Esophagus muscularis mucosa (tissue), 4 donors: ENCODE data around the gene PHLDA3. TPM values are rescaled to one million over a fixed set of nuclear protein-coding genes. Genes with fewer than 3 reads are reported as not detected.
A peak's percentile ranks its signal among the peaks of the same experiment; 100 is the strongest.

Experiments used
- DNase-seq: peaks from one replicate; pipeline ENCODE4 v3.0.0-alpha.2; 2017; ENCODE audit errors: extremely low spot score
- H3K27ac ChIP-seq, 4 donors: fragments of 200-600 bp; sonication (generic); replicated peaks in 1 of 4; 1 replicate in 3 of 4; 2 replicates in 1 of 4; pipeline ENCODE4 v1.5.1; 2016 to 2019; ENCODE audit warnings: mild to moderate bottlenecking in 1 of 4
- H3K27me3 ChIP-seq, 4 donors: fragments of 200-600 bp; sonication (generic); one replicate each; pipeline versions ENCODE4 v1.5.1 to v1.6.0; 2016 to 2019
- H3K36me3 ChIP-seq, 4 donors: fragments of 200-600 bp; sonication (generic); one replicate each; pipeline ENCODE4 v1.5.1; 2016 to 2019
- H3K4me1 ChIP-seq, 4 donors: fragments of 200-600 bp; sonication (generic); one replicate each; pipeline ENCODE4 v1.5.1; 2016 to 2019
- H3K4me3 ChIP-seq, 4 donors: fragments of 200-600 bp; sonication (generic); 1 replicate in 2 of 4; 2 replicates in 2 of 4; pipeline ENCODE4 v1.5.1; 2016 to 2019; ENCODE audit warnings: mild to moderate bottlenecking in 4 of 4, moderate library complexity in 1 of 4
- H3K9me3 ChIP-seq, 4 donors: fragments of 200-600 bp; sonication (generic); 1 replicate in 3 of 4; 2 replicates in 1 of 4; pipeline ENCODE4 v1.5.1; 2016 to 2019
- EP300 ChIP-seq: sonication (generic); formaldehyde crosslinking; IDR thresholded peaks from one replicate; pipeline ENCODE4 v1.6.1; 2017; ENCODE audit warnings: antibody characterized with exemption
- POLR2A ChIP-seq: fragments of 450-650 bp; IDR thresholded peaks from one replicate; pipeline ENCODE4 v1.6.1; 2017; ENCODE audit warnings: antibody characterized with exemption, moderate library complexity, mild to moderate bottlenecking, low read depth
- POLR2AphosphoS5 ChIP-seq, 2 donors: sonication (generic); formaldehyde crosslinking; IDR thresholded peaks; one replicate each; pipeline ENCODE4 v1.6.1; 2017; ENCODE audit warnings: antibody characterized with exemption in 2 of 2
- WGBS: methylation state at CpG from one replicate; pipeline ENCODE4 v1.1.5; 2018; 5-methylcytosine and 5-hydroxymethylcytosine counted together
- intact Hi-C: fragments of 100-400 bp; cut with DNase I; formaldehyde crosslinking; loops from one replicate; pipeline ENCODE4 v1.15.1; 2023
- total RNA-seq, 4 donors: library from RNA; depleted of rRNA; stranded (reverse); fragments of >200 nt; gene quantifications; one replicate each; pipeline versions ENCODE4 v1.1.0 to v1.2.1, GENCODE V29; 2016
- TF ChIP-seq, protein P1 (sequence below), 3 experiments: fragments of 200-600 bp in 2 of 3; fragments of 450-650 bp in 1 of 3; sonication (generic) in 2 of 3; IDR thresholded peaks; one replicate each; pipeline ENCODE4 v1.5.1; 2017 to 2019; ENCODE audit warnings: antibody characterized with exemption in 3 of 3, mild to moderate bottlenecking in 2 of 3, moderate library complexity in 1 of 3

Gene PHLDA3
- total RNA-seq, 4 donors from 2014 or later, result 63.5 to 158 (median 106) TPM

DNA sequence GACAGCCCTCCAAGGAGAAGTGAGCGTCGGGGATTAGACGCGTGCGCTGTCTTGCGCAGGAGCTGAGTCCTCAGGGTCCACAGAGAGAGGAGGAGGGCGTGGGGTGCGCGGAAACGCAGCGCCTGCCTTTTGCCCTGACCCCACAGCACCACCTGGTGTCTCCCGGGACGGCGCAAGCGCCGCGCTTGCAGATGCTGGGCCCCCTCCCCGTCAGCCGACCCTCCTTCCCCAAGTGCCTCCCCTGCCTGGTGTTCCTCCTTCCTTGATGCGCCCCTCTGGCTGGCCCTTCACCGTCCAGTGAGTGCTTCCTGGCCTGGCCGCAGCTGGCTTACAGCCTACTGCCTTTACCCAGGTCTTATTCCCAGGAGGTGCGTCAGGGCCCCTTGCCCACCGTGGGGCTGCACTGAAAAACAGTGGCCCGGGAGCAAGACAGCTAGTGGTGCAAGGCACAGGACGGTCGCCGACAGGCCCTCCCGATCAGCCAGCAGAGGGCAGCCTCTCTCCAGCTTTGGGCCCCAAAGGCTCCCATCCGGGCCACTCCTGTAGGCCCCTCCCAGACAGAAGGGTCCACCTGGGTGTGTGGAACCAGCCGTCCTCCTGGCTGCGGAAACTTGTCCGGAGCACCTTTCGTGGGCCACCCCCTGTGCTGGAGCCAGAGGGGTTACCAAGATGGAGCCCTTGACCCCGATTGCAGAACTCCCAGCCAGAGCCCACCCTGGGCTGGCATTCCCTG, 12.9 kb upstream of the PHLDA3 start:
- TF ChIP-seq POLR2AphosphoS5 (IDR thresholded peaks at IDR 0.05) (peak; percentile 68 to 74), POLR2A (no peak), EP300 (no peak)
- TF ChIP-seq, protein P1, sequence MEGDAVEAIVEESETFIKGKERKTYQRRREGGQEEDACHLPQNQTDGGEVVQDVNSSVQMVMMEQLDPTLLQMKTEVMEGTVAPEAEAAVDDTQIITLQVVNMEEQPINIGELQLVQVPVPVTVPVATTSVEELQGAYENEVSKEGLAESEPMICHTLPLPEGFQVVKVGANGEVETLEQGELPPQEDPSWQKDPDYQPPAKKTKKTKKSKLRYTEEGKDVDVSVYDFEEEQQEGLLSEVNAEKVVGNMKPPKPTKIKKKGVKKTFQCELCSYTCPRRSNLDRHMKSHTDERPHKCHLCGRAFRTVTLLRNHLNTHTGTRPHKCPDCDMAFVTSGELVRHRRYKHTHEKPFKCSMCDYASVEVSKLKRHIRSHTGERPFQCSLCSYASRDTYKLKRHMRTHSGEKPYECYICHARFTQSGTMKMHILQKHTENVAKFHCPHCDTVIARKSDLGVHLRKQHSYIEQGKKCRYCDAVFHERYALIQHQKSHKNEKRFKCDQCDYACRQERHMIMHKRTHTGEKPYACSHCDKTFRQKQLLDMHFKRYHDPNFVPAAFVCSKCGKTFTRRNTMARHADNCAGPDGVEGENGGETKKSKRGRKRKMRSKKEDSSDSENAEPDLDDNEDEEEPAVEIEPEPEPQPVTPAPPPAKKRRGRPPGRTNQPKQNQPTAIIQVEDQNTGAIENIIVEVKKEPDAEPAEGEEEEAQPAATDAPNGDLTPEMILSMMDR (IDR thresholded peaks at IDR 0.05), result peak; percentile 89 to 92 (median 89)
- Histone ChIP-seq H3K4me1 (peaks cover 36 to 69% (median 62%) of the 10 kb centered on the region in 4 donors), H3K27ac (peak overlapping the region; percentile 93 to 99 (median 97)), H3K36me3 (peaks cover 36 to 43% (median 42%) of the 10 kb centered on the region in 4 donors), H3K9me3 (no peaks in the 10 kb centered on the region), H3K4me3 (peak overlapping the region; percentile 36 to 55 (median 44)), H3K27me3 (no peaks in the 10 kb centered on the region)
- intact Hi-C loops, result loop anchor here (1.0 kb wide), 2 partner anchors 31 to 34 kb away; no protein-coding TSS in a partner anchor
- WGBS, result 26% methylated on average over 16 of the region's 35 CpGs
- DNase-seq, result peak; percentile 97

DNA sequence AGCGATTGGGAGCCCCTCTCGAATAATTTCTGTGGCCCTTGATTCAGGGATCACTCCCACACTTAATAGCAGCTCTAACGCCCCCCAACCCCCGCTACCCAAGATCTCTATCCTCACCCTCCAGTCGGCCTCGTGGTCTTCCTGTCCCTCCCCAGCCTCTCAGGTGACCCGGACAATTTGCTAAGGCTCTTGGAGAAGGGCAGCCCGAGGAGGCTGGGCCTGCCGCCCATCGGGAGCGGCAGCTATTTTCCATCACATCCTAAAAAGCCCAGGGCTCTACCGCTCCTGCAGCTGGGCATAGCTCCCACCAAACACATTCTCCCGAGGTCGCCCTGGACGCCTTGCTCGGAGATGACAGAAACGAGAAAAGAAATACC, 12.0 kb upstream of the PHLDA3 start:
- intact Hi-C loops, result loop anchor here (1.0 kb wide), 1 partner anchor 33 kb away; no protein-coding TSS in a partner anchor
- WGBS, result 11% methylated on average over 8 of the region's 17 CpGs

DNA sequence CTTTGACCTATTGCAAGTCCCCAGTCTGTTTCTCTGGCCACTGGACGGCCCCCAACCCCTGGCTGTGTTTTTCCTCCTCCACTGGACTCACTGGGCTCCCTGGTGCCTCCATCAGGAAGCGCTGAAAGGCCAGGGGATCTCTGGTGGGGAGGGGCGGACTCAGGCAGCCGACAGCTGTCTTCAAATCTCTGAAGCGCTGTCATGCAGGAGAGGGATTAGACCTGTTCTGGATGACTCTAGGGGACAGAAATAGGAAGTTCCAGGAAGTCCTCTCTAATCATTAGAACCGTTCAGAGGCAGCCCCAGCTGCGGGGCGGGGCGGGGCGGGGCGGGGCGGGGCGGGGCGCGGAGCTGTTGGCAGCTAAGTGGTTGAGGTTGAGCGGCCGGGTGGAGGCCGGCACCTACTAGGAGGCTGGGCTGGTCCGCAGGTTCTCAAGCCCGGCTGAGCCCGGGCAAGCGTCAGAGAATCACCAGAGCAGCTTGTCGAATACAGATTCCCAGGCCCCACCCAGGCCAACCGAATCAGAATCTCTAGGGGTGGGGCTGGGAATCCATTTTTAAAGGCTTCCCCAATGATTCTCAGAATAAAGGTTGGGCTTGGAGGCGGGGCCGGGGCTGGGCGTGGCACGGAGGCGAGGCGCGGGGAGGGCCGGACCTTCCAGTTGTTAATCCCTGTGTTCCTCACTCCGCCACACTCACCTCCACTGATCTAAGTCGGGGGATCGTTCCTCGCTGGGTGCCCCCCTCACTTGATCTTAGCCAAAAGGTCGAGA, 11.4 kb upstream of the PHLDA3 start:
- H3K9me3 ChIP-seq, result no peaks in the 10 kb centered on the region
- no peak for DNase-seq
- H3K4me3 ChIP-seq, result peak overlapping the region; percentile 36 to 55 (median 44)
- peak overlapping the region; percentile 93 to 99 (median 97) for H3K27ac ChIP-seq
- H3K4me1 ChIP-seq, result peaks cover 27 to 62% (median 52%) of the 10 kb centered on the region in 4 donors
- intact Hi-C loops, result loop anchor here (1.0 kb wide), 1 partner anchor 32 kb away; no protein-coding TSS in a partner anchor
- peaks cover 23 to 28% (median 27%) of the 10 kb centered on the region in 4 donors for H3K36me3 ChIP-seq
- H3K27me3 ChIP-seq, result no peaks in the 10 kb centered on the region
- peak in 1 of 2 donors; percentile 63 for TF ChIP-seq POLR2AphosphoS5 (IDR thresholded peaks at IDR 0.05)
- peak; percentile 26 for TF ChIP-seq POLR2A
- TF ChIP-seq, protein P1 (IDR thresholded peaks at IDR 0.05), result no peak
- TF ChIP-seq EP300, result no peak
- 12% methylated on average over 26 of the region's 37 CpGs for WGBS

More for the DNA sequence above, 12.0 kb upstream of the PHLDA3 start:
- Histone ChIP-seq H3K27ac (peak overlapping the region; percentile 93 to 99 (median 97)), H3K36me3 (peaks cover 28 to 34% (median 33%) of the 10 kb centered on the region in 4 donors), H3K4me3 (peak overlapping the region; percentile 36 to 55 (median 44)), H3K9me3 (no peaks in the 10 kb centered on the region), H3K27me3 (no peaks in the 10 kb centered on the region), H3K4me1 (peaks cover 30 to 62% (median 53%) of the 10 kb centered on the region in 4 donors)
- no peak for DNase-seq
- TF ChIP-seq, protein P1 (IDR thresholded peaks at IDR 0.05), result no peak
- TF ChIP-seq POLR2AphosphoS5 (IDR thresholded peaks at IDR 0.05) (no peak), EP300 (no peak), POLR2A (no peak)

DNA sequence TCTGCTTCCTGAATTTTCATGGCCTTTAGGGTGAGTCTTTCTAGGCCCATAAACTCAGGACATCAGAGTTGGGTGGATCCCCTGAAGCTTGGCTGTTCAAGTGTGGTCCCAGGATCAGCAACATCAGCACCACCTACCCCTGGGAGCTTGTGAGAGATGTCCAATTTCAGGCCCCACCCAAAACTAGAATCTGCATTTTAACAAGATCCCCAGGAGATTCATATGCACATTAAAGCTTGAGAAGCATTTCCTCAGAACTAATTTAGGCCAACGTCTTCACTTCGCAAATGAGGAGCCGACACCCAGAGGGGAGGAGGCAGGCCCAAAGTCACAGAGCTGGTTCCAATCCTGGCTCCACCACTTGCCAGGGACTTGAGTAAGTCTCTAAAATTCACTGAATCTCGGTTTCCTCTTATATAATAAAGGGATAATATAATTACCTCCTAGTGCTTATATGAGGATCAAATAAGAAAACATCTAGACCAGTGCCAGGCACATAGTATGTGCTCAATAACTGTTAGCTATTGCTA, 10.3 kb upstream of the PHLDA3 start:
- no peak for TF ChIP-seq POLR2A
- no peak for TF ChIP-seq EP300
- no peak for TF ChIP-seq POLR2AphosphoS5 (IDR thresholded peaks at IDR 0.05)
- TF ChIP-seq, protein P1 (IDR thresholded peaks at IDR 0.05), result no peak
- peaks cover 11 to 17% (median 16%) of the 10 kb centered on the region in 4 donors for H3K36me3 ChIP-seq
- peaks cover 27 to 56% (median 42%) of the 10 kb centered on the region in 4 donors for H3K4me1 ChIP-seq
- H3K9me3 ChIP-seq, result no peaks in the 10 kb centered on the region
- H3K27ac ChIP-seq, result peak overlapping the region in 3 of 4 donors; percentile 93 to 99 (median 98)
- no peak for DNase-seq
- H3K27me3 ChIP-seq, result no peaks in the 10 kb centered on the region
- 85% methylated on average over 4 of the region's 4 CpGs for whole genome bisulfite sequencing
- no peak overlapping the region for H3K4me3 ChIP-seq
- intact Hi-C loops, result no loop called here
